Gastrocnemius medialis (tissue), 4 donors: ENCODE results near the gene TNFSF10. TPM values are rescaled to one million over a fixed set of nuclear protein-coding genes. Genes with fewer than 3 reads are reported as not detected.

Source experiments
- ATAC-seq, 2 donors: fragments of 150-250 bp; one replicate each; pipeline ENCODE4 v1.9.1; 2016
- DNase-seq, 2 donors: peaks; one replicate each; pipeline ENCODE4 v3.0.0-alpha.2; 2019
- H3K27ac ChIP-seq, 4 donors: fragments of 200-600 bp; sonication (generic); 1 replicate in 1 of 4; 2 replicates in 3 of 4; pipeline ENCODE4 v1.5.1; 2016 to 2018; ENCODE audit warnings: mild to moderate bottlenecking in 2 of 4, moderate library complexity in 1 of 4
- H3K27me3 ChIP-seq, 3 donors: fragments of 200-600 bp; sonication (generic) in 2 of 3; 1 replicate in 1 of 3; 2 replicates in 2 of 3; pipeline versions ENCODE4 v1.5.1 to v1.6.0; 2016 to 2019; ENCODE audit warnings: mild to moderate bottlenecking in 1 of 3, moderate library complexity in 1 of 3
- H3K36me3 ChIP-seq, 2 donors: fragments of 200-600 bp; sonication (generic) in 1 of 2; one replicate each; pipeline ENCODE4 v1.5.1; 2017 to 2018
- H3K4me1 ChIP-seq, 2 donors: fragments of 200-600 bp; sonication (generic) in 1 of 2; one replicate each; pipeline ENCODE4 v1.5.1; 2016 to 2017; ENCODE audit warnings: mild to moderate bottlenecking in 2 of 2
- H3K4me3 ChIP-seq, 4 donors: fragments of 200-600 bp; sonication (generic) in 3 of 4; 1 replicate in 1 of 4; 2 replicates in 3 of 4; pipeline ENCODE4 v1.5.1; 2016 to 2019; ENCODE audit warnings: mild to moderate bottlenecking in 2 of 4
- H3K9me3 ChIP-seq, 3 donors: fragments of 200-600 bp; sonication (generic) in 2 of 3; 1 replicate in 1 of 3; 2 replicates in 2 of 3; pipeline ENCODE4 v1.5.1; 2016 to 2019
- POLR2A ChIP-seq, 2 donors: fragments of 450-650 bp; IDR thresholded peaks; one replicate each; pipeline ENCODE4 v1.6.1; 2017; ENCODE audit warnings: antibody characterized with exemption in 2 of 2, mild to moderate bottlenecking in 2 of 2, moderate library complexity in 2 of 2
- in situ Hi-C, 4 donors: fragments of 200-750 bp; cut with MboI; loops; one replicate each; pipeline versions ENCODE4 v1.15.0 to v1.8.0; 2017; ENCODE audit warnings: low sequenced_read_pairs in 4 of 4
- intact Hi-C: fragments of 100-400 bp; cut with DNase I; formaldehyde crosslinking; loops from one replicate; pipeline ENCODE4 v1.15.1; 2023; ENCODE audit warnings: low total_unique reads
- total RNA-seq, 4 donors: library from RNA; depleted of rRNA; stranded (reverse); fragments of >200 nt; gene quantifications; one replicate each; pipeline versions ENCODE4 v1.1.0 to v1.2.3, GENCODE V29; 2016
- TF ChIP-seq, protein P1 (sequence below), 5 experiments: fragments of 450-650 bp in 3 of 5; fragments of 200-600 bp in 2 of 5; sonication (generic) in 2 of 5; IDR thresholded peaks in 4 of 5; conservative IDR thresholded peaks in 1 of 5; 1 replicate in 4 of 5; 2 replicates in 1 of 5; pipeline ENCODE4 v1.5.1; 2016 to 2019; ENCODE audit warnings: antibody characterized with exemption in 5 of 5, mild to moderate bottlenecking in 3 of 5, moderate library complexity in 3 of 5

TNFSF10 gene
- total RNA-seq, 4 donors from 2014 or later: 10.2 to 32.8 (median 24.3) TPM

DNA sequence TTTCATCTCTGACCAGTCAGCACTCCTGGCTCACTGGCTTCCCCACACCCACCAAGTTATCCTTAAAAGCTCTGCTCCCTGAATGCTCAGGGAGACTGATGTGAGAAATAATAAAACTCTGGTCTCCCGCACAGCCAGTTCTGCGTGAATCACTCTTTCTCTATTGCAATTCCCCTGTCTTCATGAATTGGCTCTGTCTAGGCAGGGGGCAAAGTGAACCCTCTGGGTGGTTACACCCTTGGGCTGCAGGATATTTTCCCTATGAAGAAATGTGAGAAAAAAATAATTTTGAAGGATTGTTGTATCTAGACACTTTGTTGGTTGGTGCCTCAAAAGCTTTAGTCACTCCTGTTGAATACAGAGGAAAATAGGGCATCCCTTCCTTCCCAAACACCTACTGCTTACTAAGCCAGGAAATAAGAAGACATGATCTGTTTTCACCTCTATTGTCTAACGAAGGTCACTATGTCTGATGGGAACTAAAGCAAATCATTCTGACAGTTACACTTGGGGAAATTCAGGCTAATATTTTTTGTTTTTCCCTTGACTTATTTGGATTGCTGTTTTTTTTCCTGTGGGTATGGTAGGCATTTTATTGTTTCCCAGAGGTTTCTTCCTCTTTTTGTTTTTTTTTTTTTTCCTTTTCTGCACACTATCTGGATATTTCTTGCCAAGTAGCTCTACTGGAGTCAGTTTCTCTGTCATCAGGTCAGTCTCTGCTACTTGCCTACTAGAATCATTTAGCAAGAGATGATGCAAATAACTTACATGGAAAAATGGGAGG, 15.3 kb upstream of the TNFSF10 start:
- TF ChIP-seq, protein P1, sequence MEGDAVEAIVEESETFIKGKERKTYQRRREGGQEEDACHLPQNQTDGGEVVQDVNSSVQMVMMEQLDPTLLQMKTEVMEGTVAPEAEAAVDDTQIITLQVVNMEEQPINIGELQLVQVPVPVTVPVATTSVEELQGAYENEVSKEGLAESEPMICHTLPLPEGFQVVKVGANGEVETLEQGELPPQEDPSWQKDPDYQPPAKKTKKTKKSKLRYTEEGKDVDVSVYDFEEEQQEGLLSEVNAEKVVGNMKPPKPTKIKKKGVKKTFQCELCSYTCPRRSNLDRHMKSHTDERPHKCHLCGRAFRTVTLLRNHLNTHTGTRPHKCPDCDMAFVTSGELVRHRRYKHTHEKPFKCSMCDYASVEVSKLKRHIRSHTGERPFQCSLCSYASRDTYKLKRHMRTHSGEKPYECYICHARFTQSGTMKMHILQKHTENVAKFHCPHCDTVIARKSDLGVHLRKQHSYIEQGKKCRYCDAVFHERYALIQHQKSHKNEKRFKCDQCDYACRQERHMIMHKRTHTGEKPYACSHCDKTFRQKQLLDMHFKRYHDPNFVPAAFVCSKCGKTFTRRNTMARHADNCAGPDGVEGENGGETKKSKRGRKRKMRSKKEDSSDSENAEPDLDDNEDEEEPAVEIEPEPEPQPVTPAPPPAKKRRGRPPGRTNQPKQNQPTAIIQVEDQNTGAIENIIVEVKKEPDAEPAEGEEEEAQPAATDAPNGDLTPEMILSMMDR (IDR thresholded peaks at IDR 0.05 in 4 of 5, conservative IDR thresholded peaks at IDR 0.05 in 1 of 5): no peak
- no peak for TF ChIP-seq POLR2A (IDR thresholded peaks at IDR 0.05)
- DNase-seq: no peak
- peaks cover 0 to 12% of the 10 kb centered on the region in 2 donors for H3K4me1 ChIP-seq
- intact Hi-C loops (no loop called here), in situ Hi-C loops (no loop called here)
- ATAC-seq: no peak
- no peaks in the 10 kb centered on the region for H3K36me3 ChIP-seq
- H3K27me3 ChIP-seq: no peaks in the 10 kb centered on the region
- no peaks in the 10 kb centered on the region for H3K9me3 ChIP-seq
- H3K4me3 ChIP-seq: no peak overlapping the region
- no peak overlapping the region for H3K27ac ChIP-seq

DNA sequence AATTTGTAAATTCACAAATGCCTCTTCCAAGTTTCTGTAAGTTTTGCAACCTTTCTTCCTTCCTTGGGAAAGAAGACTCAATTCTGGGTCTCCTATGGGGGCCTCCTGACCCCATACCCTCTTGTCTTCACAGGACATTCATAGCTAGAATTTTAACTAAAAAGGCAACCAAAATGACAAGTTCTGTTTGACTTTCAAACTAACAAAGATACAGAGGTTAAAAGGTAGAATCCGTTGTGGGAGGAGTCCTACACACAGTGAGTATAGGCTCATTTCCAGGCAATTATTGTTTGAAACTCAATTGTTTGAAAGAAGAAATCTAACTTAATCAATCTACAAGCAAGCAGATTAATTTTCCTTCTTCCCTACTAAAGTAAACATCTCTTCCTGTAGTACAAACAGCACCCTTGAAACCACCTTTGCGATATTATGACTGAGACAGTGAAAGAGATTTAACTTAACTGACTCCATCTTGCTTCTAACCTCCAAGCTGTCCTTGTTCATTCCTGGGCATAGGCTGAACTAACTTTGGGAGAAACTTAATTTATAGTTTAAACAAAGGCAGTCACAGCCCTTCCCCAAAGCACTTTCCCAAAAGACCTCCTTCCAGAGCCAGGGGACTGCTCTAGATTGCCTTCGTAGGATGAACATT, 14.4 kb upstream of the TNFSF10 start:
- ATAC-seq: no peak
- no peak for DNase-seq
- Histone ChIP-seq H3K9me3 (no peaks in the 10 kb centered on the region), H3K27me3 (no peaks in the 10 kb centered on the region), H3K4me1 (peaks cover 0 to 12% of the 10 kb centered on the region in 2 donors), H3K27ac (no peak overlapping the region), H3K36me3 (no peaks in the 10 kb centered on the region), H3K4me3 (no peak overlapping the region)
- intact Hi-C loops: no loop called here
- in situ Hi-C loops: no loop called here
- TF ChIP-seq POLR2A (IDR thresholded peaks at IDR 0.05): no peak
- TF ChIP-seq, protein P1 (IDR thresholded peaks at IDR 0.05 in 4 of 5, conservative IDR thresholded peaks at IDR 0.05 in 1 of 5): no peak

DNA sequence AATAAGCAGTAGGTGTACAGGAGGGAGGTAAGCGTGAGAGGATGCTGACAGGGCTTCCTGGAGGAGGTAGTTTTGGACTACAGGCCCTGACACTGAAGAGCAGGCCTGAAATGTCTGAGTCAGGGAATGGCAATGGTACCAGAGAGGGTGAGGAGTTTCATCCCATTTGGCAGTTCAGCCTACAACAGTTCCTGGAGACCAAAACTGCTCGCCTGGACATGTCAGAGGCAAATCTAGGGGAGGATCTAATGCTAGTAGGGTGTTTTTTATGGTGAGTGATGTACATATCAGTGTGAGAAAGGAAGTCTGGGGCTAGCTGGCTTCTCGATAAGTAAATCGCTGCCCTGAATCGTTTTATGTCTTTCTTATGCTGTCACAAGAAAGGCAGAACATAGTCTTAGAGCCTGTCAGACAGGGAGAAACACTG, 13.8 kb upstream of the TNFSF10 start:
- Histone ChIP-seq H3K36me3 (no peaks in the 10 kb centered on the region), H3K27ac (no peak overlapping the region), H3K27me3 (no peaks in the 10 kb centered on the region), H3K9me3 (no peaks in the 10 kb centered on the region), H3K4me1 (peaks cover 0 to 12% of the 10 kb centered on the region in 2 donors), H3K4me3 (no peak overlapping the region)
- TF ChIP-seq POLR2A (IDR thresholded peaks at IDR 0.05): no peak
- TF ChIP-seq, protein P1 (IDR thresholded peaks at IDR 0.05 in 4 of 5, conservative IDR thresholded peaks at IDR 0.05 in 1 of 5): no peak
- no peak for DNase-seq
- ATAC-seq: no peak
- in situ Hi-C loops (no loop called here), intact Hi-C loops (no loop called here)

DNA sequence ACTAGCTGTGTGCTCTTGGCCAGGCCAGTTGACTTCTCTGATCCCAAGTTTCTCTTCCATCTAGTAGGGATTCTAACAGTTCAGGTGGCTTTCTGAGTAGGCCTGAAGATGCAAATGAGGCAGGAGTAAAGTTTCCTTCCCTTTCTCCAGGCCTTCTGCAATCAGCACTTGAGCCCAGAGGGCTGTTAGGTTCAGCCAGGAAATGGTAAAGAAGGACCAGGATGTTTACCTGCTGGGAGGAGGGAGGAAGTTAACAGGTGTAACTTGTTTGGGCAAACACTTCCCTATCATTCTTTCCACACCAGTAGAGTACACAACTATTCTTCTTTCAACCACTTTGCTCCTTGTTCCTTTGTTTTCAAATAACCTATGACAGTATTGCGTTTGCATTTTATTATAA, 13.3 kb upstream of the TNFSF10 start:
- H3K4me1 ChIP-seq: peaks cover 0 to 12% of the 10 kb centered on the region in 2 donors
- ATAC-seq (no peak), DNase-seq (no peak)
- no peaks in the 10 kb centered on the region for H3K36me3 ChIP-seq
- TF ChIP-seq, protein P1 (IDR thresholded peaks at IDR 0.05 in 4 of 5, conservative IDR thresholded peaks at IDR 0.05 in 1 of 5): no peak
- TF ChIP-seq POLR2A (IDR thresholded peaks at IDR 0.05): no peak
- no peak overlapping the region for H3K27ac ChIP-seq
- no peak overlapping the region for H3K4me3 ChIP-seq
- H3K9me3 ChIP-seq: no peaks in the 10 kb centered on the region
- no peaks in the 10 kb centered on the region for H3K27me3 ChIP-seq
- intact Hi-C loops (no loop called here), in situ Hi-C loops (no loop called here)
